Adipocyte (in vitro differentiated cells): ENCODE results near the gene YES1.
"Not testable (repeated sequence)": the region's sequence is repeated elsewhere in the genome, so short reads cannot be mapped to it uniquely, and the experiment has no call there.

Experiments used
- DNase-seq: peaks from one replicate; pipeline ENCODE4 v3.0.0-alpha.2; 2015; ENCODE audit warnings: low read depth
- H3K27me3 ChIP-seq: replicated peaks from 2 replicates; pipeline ENCODE4 v1.7.0; 2013; ENCODE audit warnings: mild to moderate bottlenecking, low read length, moderate library complexity; ENCODE audit not compliant: control insufficient read depth, insufficient read depth
- H3K36me3 ChIP-seq: 2 replicates; pipeline ENCODE4 v1.7.0; 2013; ENCODE audit warnings: low read length, mild to moderate bottlenecking, moderate library complexity; ENCODE audit not compliant: control insufficient read depth, insufficient read depth, severe bottlenecking
- H3K4me1 ChIP-seq: 2 replicates; pipeline ENCODE4 v1.7.0; 2013; ENCODE audit warnings: mild to moderate bottlenecking, low read length, moderate library complexity; ENCODE audit not compliant: control insufficient read depth, insufficient read depth
- H3K4me3 ChIP-seq: 2 replicates; pipeline ENCODE4 v1.7.0; 2013; ENCODE audit warnings: mild to moderate bottlenecking, low read length, moderate library complexity
- H3K9ac ChIP-seq: 2 replicates; pipeline ENCODE4 v1.7.0; 2013; ENCODE audit warnings: mild to moderate bottlenecking, low read length, moderate library complexity
- H3K9me3 ChIP-seq: 2 replicates; pipeline ENCODE4 v1.7.0; 2013; ENCODE audit warnings: mild to moderate bottlenecking, low read length, moderate library complexity; ENCODE audit not compliant: control insufficient read depth

The YES1 gene

GRCh38 chr18:808502-808901, 3.5 kb downstream of the YES1 start:
- DNase-seq, result no peak
- Histone ChIP-seq H3K9me3 (no peaks in the 10 kb centered on the region), H3K4me3 (no peak overlapping the region)

DNA sequence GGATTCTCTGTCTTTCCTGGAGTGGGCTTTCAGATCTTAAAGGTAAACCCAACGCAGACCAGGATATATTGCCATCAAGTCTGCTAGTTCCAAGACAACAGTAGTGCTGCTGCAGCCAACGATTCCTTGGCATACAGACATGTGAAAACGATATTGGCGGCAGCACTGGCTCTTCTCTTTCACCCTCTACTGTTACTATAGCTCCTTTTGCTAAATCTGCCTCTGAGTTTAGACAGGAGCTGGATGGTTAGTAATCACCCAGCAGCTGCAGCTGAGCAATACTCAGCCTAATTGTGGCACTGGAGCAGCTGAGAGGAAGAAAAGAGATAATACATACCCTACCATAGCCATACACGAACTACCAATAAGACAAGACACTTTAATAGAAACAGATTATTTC, 4.0 kb downstream of the YES1 start:
- H3K36me3 ChIP-seq, result no peaks in the 10 kb centered on the region
- peak; percentile 19 for DNase-seq
- H3K4me1 ChIP-seq, result peaks cover 38% of the 10 kb centered on the region
- H3K27me3 ChIP-seq, result no peaks in the 10 kb centered on the region
- no peak overlapping the region for H3K9ac ChIP-seq
- H3K9me3 ChIP-seq, result no peaks in the 10 kb centered on the region
- H3K4me3 ChIP-seq, result no peak overlapping the region

More at GRCh38 chr18:808502-808901, 3.5 kb downstream of the YES1 start:
- Histone ChIP-seq H3K9ac (no peak overlapping the region), H3K36me3 (no peaks in the 10 kb centered on the region), H3K4me1 (peaks cover 38% of the 10 kb centered on the region), H3K27me3 (no peaks in the 10 kb centered on the region)

GRCh38 chr18:805755-806110, 6.3 kb downstream of the YES1 start:
- Histone ChIP-seq H3K27me3 (no peaks in the 10 kb centered on the region), H3K4me1 (peaks cover 36% of the 10 kb centered on the region), H3K9ac (no peak overlapping the region), H3K36me3 (no peaks in the 10 kb centered on the region), H3K4me3 (peak overlapping the region; percentile 67), H3K9me3 (no peaks in the 10 kb centered on the region)
- no peak for DNase-seq

GRCh38 chr18:805008-805754, 6.9 kb downstream of the YES1 start:
- DNase-seq, result no peak
- H3K36me3 ChIP-seq, result no peaks in the 10 kb centered on the region
- H3K4me1 ChIP-seq, result peaks cover 30% of the 10 kb centered on the region

DNA sequence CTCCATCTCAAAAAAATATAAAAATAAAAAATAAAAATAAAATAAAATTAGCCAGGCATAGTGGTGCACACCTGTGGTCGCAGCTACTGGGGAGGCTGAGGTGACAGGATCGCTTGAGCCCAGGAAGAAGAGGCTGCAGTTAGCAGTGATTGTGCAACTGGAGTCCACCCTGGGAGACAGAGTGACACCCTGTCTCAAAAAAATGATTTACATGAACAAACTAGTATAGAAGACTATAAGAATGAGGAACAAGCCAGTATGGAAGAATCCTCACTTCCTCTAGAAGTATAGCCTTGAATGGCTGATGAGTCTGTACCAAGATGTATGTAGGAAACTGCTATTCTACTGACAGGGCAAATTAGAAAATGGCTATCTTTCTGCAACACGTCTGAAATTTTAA, 10.9 kb downstream of the YES1 start:
- H3K4me3 ChIP-seq, result no peak overlapping the region
- no peak overlapping the region for H3K9ac ChIP-seq
- no peaks in the 10 kb centered on the region for H3K27me3 ChIP-seq
- H3K4me1 ChIP-seq, result peaks cover 11% of the 10 kb centered on the region
- DNase-seq, result no peak
- H3K9me3 ChIP-seq, result no peaks in the 10 kb centered on the region
- no peaks in the 10 kb centered on the region for H3K36me3 ChIP-seq

More at GRCh38 chr18:805008-805754, 6.9 kb downstream of the YES1 start:
- Histone ChIP-seq H3K4me3 (peak overlapping the region; percentile 67), H3K9me3 (no peaks in the 10 kb centered on the region), H3K9ac (peak overlapping the region; percentile 10), H3K27me3 (no peaks in the 10 kb centered on the region)

DNA sequence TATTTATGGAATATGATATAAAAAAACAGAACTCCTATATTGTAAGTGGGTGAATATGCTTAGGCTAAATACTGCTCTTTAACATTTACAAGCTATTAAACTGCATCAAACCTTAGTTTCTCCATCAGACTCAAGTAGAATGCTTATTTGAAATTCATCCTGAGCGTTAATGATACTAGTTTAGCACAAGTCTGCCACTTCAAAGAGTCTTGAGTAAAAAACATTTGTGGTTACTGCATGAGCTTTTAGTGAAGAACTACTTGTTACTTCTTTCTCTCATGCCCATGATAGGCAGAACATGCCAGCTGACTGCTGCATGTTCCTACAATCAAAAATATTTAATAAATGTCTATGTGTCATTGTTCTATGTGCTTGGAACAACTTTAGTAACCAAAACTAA, 12.1 kb downstream of the YES1 start:
- no peaks in the 10 kb centered on the region for H3K36me3 ChIP-seq
- H3K9me3 ChIP-seq, result no peaks in the 10 kb centered on the region
- no peak overlapping the region for H3K9ac ChIP-seq
- peaks cover 1% of the 10 kb centered on the region for H3K4me1 ChIP-seq
- H3K4me3 ChIP-seq, result no peak overlapping the region
- DNase-seq, result no peak
- no peaks in the 10 kb centered on the region for H3K27me3 ChIP-seq

DNA sequence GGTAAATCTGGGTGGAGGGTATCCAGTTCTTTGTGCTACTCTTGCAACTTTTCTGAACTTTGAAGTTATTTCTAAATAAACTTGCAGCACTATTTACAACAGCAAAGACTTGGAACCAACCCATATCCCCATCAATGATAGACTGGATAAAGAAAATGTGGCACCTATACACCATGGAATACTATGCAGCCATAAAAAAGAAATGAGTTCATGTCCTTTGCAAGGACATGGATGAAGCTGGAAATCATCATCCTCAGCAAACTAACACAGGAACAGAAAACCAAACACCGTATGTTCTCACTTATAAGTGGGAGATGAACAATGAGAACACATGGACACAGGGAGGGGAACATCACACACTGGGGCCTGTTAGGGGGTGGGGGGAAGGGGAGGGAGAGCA, 16.7 kb downstream of the YES1 start:
- H3K4me3 ChIP-seq, result not testable (repeated sequence)

DNA sequence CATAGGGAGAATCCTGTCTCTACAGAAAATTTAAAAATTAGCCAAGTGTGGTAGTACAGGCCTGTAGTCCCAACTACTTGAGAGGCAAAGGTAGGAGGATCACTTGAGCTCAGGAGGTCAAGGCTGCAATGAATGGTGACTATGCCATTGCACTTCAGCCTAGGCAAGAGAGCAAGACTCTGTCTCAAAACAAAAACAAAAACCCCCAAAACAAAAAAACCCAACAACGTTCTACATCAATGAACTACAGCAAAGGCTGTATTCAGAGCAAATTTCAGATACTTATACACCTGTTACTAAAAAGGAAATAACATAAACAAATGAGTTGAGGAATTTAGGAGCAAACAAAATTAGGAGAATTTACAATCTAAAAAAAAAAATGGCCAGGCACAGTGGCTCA, 22.6 kb downstream of the YES1 start:
- no peaks in the 10 kb centered on the region for H3K36me3 ChIP-seq
- H3K9ac ChIP-seq, result no peak overlapping the region
- H3K27me3 ChIP-seq, result no peaks in the 10 kb centered on the region
- DNase-seq, result no peak
- no peak overlapping the region for H3K4me3 ChIP-seq
- H3K4me1 ChIP-seq, result no peaks in the 10 kb centered on the region
- H3K9me3 ChIP-seq, result no peaks in the 10 kb centered on the region

More for the DNA sequence above, 16.7 kb downstream of the YES1 start:
- not testable (repeated sequence) for H3K9me3 ChIP-seq, H3K9ac ChIP-seq, H3K36me3 ChIP-seq, DNase-seq, H3K27me3 ChIP-seq, H3K4me1 ChIP-seq

- no peak overlapping the region for H3K4me3 ChIP-seq
- H3K4me1 ChIP-seq, result no peaks in the 10 kb centered on the region
These were observed 26.8 kb downstream of the YES1 start for GRCh38 chr18:785242-785641.

GRCh38 chr18:784470-785172, 27.4 kb downstream of the YES1 start:
- no peaks in the 10 kb centered on the region for H3K27me3 ChIP-seq
- no peaks in the 10 kb centered on the region for H3K9me3 ChIP-seq
- no peak overlapping the region for H3K9ac ChIP-seq
- H3K4me1 ChIP-seq, result no peaks in the 10 kb centered on the region
- H3K4me3 ChIP-seq, result no peak overlapping the region
- DNase-seq, result no peak
- H3K36me3 ChIP-seq, result no peaks in the 10 kb centered on the region

More at GRCh38 chr18:785242-785641, 26.8 kb downstream of the YES1 start:
- DNase-seq, result no peak
- H3K27me3 ChIP-seq, result no peaks in the 10 kb centered on the region
- H3K9ac ChIP-seq, result no peak overlapping the region
- no peaks in the 10 kb centered on the region for H3K9me3 ChIP-seq
- no peaks in the 10 kb centered on the region for H3K36me3 ChIP-seq

DNA sequence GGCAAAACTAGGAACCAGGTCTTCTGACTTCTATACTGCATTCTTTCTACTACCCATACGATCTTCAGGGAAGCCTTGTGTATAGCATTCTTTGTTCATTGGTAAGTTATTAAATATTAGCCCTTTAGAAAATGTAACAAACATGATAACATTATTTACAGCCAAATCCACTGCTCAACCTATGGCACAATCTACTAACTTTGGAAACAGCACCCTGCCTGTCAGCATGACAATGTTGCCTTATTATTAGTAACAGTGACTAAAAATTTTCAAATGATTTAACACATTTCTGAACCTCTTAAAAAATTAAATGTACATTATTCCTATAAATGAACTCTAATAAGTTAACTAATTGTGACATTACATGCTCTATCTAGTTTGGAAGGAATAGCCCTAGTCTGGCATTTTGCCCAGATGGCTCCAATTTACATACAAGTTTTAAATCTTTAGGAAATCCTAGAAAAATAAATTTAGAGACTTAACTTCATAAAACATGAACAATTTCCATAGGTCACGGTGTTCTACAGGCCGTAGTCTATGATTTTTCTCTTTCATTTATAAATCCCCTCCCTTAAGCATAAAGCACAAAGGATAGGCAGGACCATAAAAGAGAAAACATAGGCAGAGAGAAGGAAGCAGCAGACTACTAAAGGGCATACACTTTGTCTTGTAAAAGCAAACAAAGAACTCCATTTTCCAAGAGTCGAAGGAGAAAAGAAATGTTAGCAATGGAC, 33.7 kb downstream of the YES1 start:
- no peaks in the 10 kb centered on the region for H3K36me3 ChIP-seq
- DNase-seq, result peak; percentile 17

More for the DNA sequence above, 33.7 kb downstream of the YES1 start:
- Histone ChIP-seq H3K27me3 (no peaks in the 10 kb centered on the region), H3K9me3 (no peaks in the 10 kb centered on the region), H3K9ac (no peak overlapping the region), H3K4me1 (peaks cover 18% of the 10 kb centered on the region), H3K4me3 (no peak overlapping the region)
